B cell (primary cell): ENCODE data around the gene SRD5A1. TPM values are rescaled to one million over a fixed set of nuclear protein-coding genes. Genes with fewer than 3 reads are reported as not detected.

Experiments used
- ATAC-seq: fragments of 200-7000 bp; cut with Tn5 transposase; one replicate; pipeline ENCODE4 v1.10.0; 2021; ENCODE audit warnings: low read depth, mild to moderate bottlenecking, moderate number of reproducible peaks, moderate library complexity
- CTCF ChIA-PET: fragments of 350-600 bp; sonication (Branson Sonifier 250); formaldehyde crosslinking; loops from one replicate; lab custom pipeline; 2021; ENCODE audit warnings: antibody characterized with exemption, inconsistent platforms; lab: Charles Lee
- POLR2A ChIA-PET: fragments of 350-600 bp; sonication (Branson Sonifier 250); formaldehyde crosslinking; loops from one replicate; lab custom pipeline; 2021; ENCODE audit warnings: antibody characterized with exemption; lab: Charles Lee
- DNase-seq: peaks from one replicate; pipeline ENCODE4 v3.0.0; 2013
- H2AFZ ChIP-seq: 2 replicates; pipeline ENCODE4 v1.6.1; 2012; ENCODE audit warnings: mild to moderate bottlenecking, low read depth, low read length; ENCODE audit not compliant: insufficient read depth, poor library complexity, severe bottlenecking
- H3K27ac ChIP-seq, 2 donors: 1 replicate in 1 of 2; 2 replicates in 1 of 2; pipeline ENCODE4 v1.5.1; 2012 to 2013; ENCODE audit warnings: low read length in 2 of 2, mild to moderate bottlenecking in 2 of 2, moderate library complexity in 1 of 2
- H3K27me3 ChIP-seq, 4 experiments: fragments of 200-600 bp in 1 of 4; sonication (generic) in 1 of 4; replicated peaks in 1 of 4; 1 replicate in 2 of 4; 2 replicates in 2 of 4; pipeline versions ENCODE4 v1.6.1 to v1.7.0; 2013 to 2016; ENCODE audit warnings: low read length in 3 of 4, mild to moderate bottlenecking in 2 of 4, mixed read lengths in 1 of 4, moderate library complexity in 1 of 4; ENCODE audit not compliant: insufficient read depth in 4 of 4, control insufficient read depth in 3 of 4; ENCODE audit errors: control extremely low read depth in 1 of 4
- H3K36me3 ChIP-seq, 2 experiments: replicated peaks in 1 of 2; 1 replicate in 1 of 2; 2 replicates in 1 of 2; pipeline versions ENCODE4 v1.6.1 to v1.7.1; 2013; ENCODE audit warnings: low read length in 1 of 2; ENCODE audit not compliant: insufficient read depth in 2 of 2, control insufficient read depth in 1 of 2; ENCODE audit errors: control extremely low read depth in 1 of 2, extremely low read depth in 1 of 2
- H3K4me1 ChIP-seq, 2 donors: fragments of 200-600 bp in 1 of 2; sonication (generic) in 1 of 2; 1 replicate in 1 of 2; 2 replicates in 1 of 2; pipeline versions ENCODE4 v1.5.1 to v1.6.1; 2013 to 2017; ENCODE audit warnings: low read length in 2 of 2; ENCODE audit not compliant: control insufficient read depth in 2 of 2, insufficient read depth in 2 of 2
- H3K4me2 ChIP-seq: replicated peaks from 2 replicates; pipeline ENCODE3; 2012; ENCODE audit warnings: mild to moderate bottlenecking, low read depth, low read length; ENCODE audit not compliant: poor library complexity, severe bottlenecking
- H3K4me3 ChIP-seq, 5 experiments: fragments of 200-600 bp in 1 of 5; sonication (generic) in 1 of 5; 1 replicate in 3 of 5; 2 replicates in 2 of 5; pipeline versions ENCODE4 v1.5.1 to v1.7.0; 2011 to 2016; ENCODE audit warnings: low read length in 4 of 5, mild to moderate bottlenecking in 4 of 5, low read depth in 2 of 5, control low read depth in 1 of 5, moderate library complexity in 1 of 5; ENCODE audit not compliant: insufficient read depth in 1 of 5; ENCODE audit errors: control extremely low read depth in 1 of 5, extremely low read depth in 1 of 5
- H3K79me2 ChIP-seq: fragments of 200-600 bp; sonication (generic); one replicate; pipeline ENCODE4 v1.6.0; 2016; ENCODE audit warnings: low read length; ENCODE audit not compliant: control insufficient read depth, insufficient read depth
- H3K9ac ChIP-seq: fragments of 200-600 bp; sonication (generic); 2 replicates; pipeline ENCODE4 v1.6.1; 2017; ENCODE audit warnings: mild to moderate bottlenecking, low read length, moderate library complexity
- H3K9me3 ChIP-seq, 3 donors: one replicate each; pipeline versions ENCODE4 v1.6.1 to v1.7.1; 2013; ENCODE audit warnings: low read length in 2 of 3; ENCODE audit not compliant: control insufficient read depth in 2 of 3, insufficient read depth in 1 of 3; ENCODE audit errors: control extremely low read depth in 1 of 3
- H4K20me1 ChIP-seq: 2 replicates; pipeline ENCODE4 v1.6.0; 2012; ENCODE audit warnings: mild to moderate bottlenecking, low read length; ENCODE audit not compliant: insufficient read depth, control insufficient read depth, poor library complexity, severe bottlenecking
- H3K27ac Mint-ChIP-seq: one replicate; pipeline ENCODE4 v1.8.0; 2021; ENCODE audit warnings: mixed read lengths
- H3K27me3 Mint-ChIP-seq: one replicate; pipeline ENCODE4 v1.8.0; 2021; ENCODE audit warnings: mixed read lengths
- H3K4me1 Mint-ChIP-seq: one replicate; pipeline ENCODE4 v1.8.0; 2021; ENCODE audit warnings: mixed read lengths
- H3K4me3 Mint-ChIP-seq: one replicate; pipeline ENCODE4 v1.8.0; 2021; ENCODE audit warnings: mixed read lengths
- H3K9me3 Mint-ChIP-seq: one replicate; pipeline ENCODE4 v1.8.0; 2022; ENCODE audit warnings: mixed read lengths; ENCODE audit not compliant: insufficient read depth
- EZH2 ChIP-seq: IDR thresholded peaks from 2 replicates; pipeline ENCODE4 v1.6.1; 2012; ENCODE audit warnings: borderline replicate concordance, low read depth, mild to moderate bottlenecking, moderate library complexity, low read length; ENCODE audit not compliant: insufficient read depth, poor library complexity, severe bottlenecking
- WGBS: methylation state at CpG from one replicate; pipeline ENCODE4 v1.1.5; 2013; ENCODE audit warnings: missing lambda C conversion rate; ENCODE audit not compliant: insufficient coverage; 5-methylcytosine and 5-hydroxymethylcytosine counted together
- intact Hi-C: fragments of 100-400 bp; cut with micrococcal nuclease; formaldehyde crosslinking; loops from one replicate; pipeline ENCODE4 v1.10.0; 2022
- polyA plus RNA-seq: library from polyadenylated mRNA; depleted of rRNA; stranded (reverse); fragments of >200 nt; gene quantifications from 2 replicates; pipeline ENCODE4 v1.2.3, GENCODE V29; 2012
- total RNA-seq, 2 donors: library from RNA; stranded (reverse); fragments of 120-200 nt in 1 of 2; gene quantifications; 1 replicate in 1 of 2; 2 replicates in 1 of 2; pipeline versions ENCODE4 v1.2.3 to v1.2.4, GENCODE V29; 2013 to 2022
- TF ChIP-seq, protein P1 (sequence below): fragments of 200-600 bp; IDR thresholded peaks from one replicate; pipeline ENCODE4 v1.8.0; 2022; ENCODE audit warnings: antibody characterized with exemption, mild to moderate bottlenecking

SRD5A1 gene
- total and polyA plus RNA-seq, 2 donors (not counting 1 experiment from before 2014, with no cell fraction given) = 17.2 to 29.2 TPM

DNA sequence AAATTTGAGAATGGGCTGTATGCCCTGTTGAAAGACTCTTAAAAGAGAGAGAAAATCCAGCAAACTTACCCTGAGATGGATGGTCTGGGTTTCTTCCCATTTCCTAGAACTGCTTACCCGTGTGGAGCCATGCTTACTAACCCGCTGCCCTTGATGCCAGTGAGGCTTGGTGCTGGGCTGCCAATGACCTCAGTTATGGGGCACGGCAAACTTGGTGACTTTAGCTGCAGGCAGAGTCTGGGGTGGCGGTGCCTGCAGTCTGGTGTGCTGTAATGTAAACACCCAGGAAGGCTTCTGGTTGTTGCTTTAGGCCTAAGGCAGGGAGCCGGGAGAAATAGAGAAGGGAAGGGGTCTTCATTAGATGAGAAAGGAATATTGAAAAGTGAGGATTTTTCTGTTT is 72.7 kb downstream of the SRD5A1 start:
- no peak for TF ChIP-seq EZH2
- TF ChIP-seq, protein P1, sequence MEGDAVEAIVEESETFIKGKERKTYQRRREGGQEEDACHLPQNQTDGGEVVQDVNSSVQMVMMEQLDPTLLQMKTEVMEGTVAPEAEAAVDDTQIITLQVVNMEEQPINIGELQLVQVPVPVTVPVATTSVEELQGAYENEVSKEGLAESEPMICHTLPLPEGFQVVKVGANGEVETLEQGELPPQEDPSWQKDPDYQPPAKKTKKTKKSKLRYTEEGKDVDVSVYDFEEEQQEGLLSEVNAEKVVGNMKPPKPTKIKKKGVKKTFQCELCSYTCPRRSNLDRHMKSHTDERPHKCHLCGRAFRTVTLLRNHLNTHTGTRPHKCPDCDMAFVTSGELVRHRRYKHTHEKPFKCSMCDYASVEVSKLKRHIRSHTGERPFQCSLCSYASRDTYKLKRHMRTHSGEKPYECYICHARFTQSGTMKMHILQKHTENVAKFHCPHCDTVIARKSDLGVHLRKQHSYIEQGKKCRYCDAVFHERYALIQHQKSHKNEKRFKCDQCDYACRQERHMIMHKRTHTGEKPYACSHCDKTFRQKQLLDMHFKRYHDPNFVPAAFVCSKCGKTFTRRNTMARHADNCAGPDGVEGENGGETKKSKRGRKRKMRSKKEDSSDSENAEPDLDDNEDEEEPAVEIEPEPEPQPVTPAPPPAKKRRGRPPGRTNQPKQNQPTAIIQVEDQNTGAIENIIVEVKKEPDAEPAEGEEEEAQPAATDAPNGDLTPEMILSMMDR = no peak
- WGBS = 92% methylated on average over 4 of the region's 5 CpGs
- POLR2A ChIA-PET = no interaction called here

GRCh38 chr5:6707852-6708251 is 74.6 kb downstream of the SRD5A1 start:
- H3K4me1 Mint-ChIP-seq = peaks cover 14% of the 10 kb centered on the region
- no peaks in the 10 kb centered on the region for H3K27me3 Mint-ChIP-seq
- Histone ChIP-seq H3K4me3 (no peak overlapping the region), H4K20me1 (no peaks in the 10 kb centered on the region), H3K4me2 (no peak overlapping the region), H3K79me2 (no peaks in the 10 kb centered on the region), H2AFZ (no peak overlapping the region), H3K4me1 (peaks cover 6 to 9% of the 10 kb centered on the region in 2 donors), H3K9me3 (no peaks in the 10 kb centered on the region), H3K27ac (no peak overlapping the region), H3K36me3 (no peaks in the 10 kb centered on the region), H3K9ac (no peak overlapping the region), H3K27me3 (no peaks in the 10 kb centered on the region)
- H3K4me3 Mint-ChIP-seq = no peak overlapping the region
- CTCF ChIA-PET = interaction anchor here (0.7 kb wide), 1 partner anchor 75 kb away, joined by 3 read pairs; the partner anchor contains the start of gene NSUN2
- POLR2A ChIA-PET = no interaction called here
- H3K27ac Mint-ChIP-seq = no peak overlapping the region
- DNase-seq (no peak), ATAC-seq (no peak)
- no peaks in the 10 kb centered on the region for H3K9me3 Mint-ChIP-seq
- intact Hi-C loops = no loop called here
- TF ChIP-seq, protein P1 = no peak
- no peak for TF ChIP-seq EZH2
- 78% methylated on average over 4 of the region's 6 CpGs for WGBS

More for the DNA sequence above, 72.7 kb downstream of the SRD5A1 start:
- DNase-seq (no peak), ATAC-seq (no peak)
- H3K27ac Mint-ChIP-seq = no peak overlapping the region
- H4K20me1 ChIP-seq = no peaks in the 10 kb centered on the region
- H3K4me2 ChIP-seq = no peak overlapping the region
- no peaks in the 10 kb centered on the region for H3K36me3 ChIP-seq
- H3K9me3 Mint-ChIP-seq = no peaks in the 10 kb centered on the region
- H3K9me3 ChIP-seq = no peaks in the 10 kb centered on the region
- H3K9ac ChIP-seq = no peak overlapping the region
- peaks cover 0 to 6% (median 2%) of the 10 kb centered on the region in 4 experiments for H3K27me3 ChIP-seq
- H3K27me3 Mint-ChIP-seq = peaks cover 1% of the 10 kb centered on the region
- H3K27ac ChIP-seq = no peak overlapping the region
- peaks cover 6% of the 10 kb centered on the region for H3K4me1 Mint-ChIP-seq
- H3K79me2 ChIP-seq = no peaks in the 10 kb centered on the region
- intact Hi-C loops = no loop called here
- no peak overlapping the region for H3K4me3 ChIP-seq
- H2AFZ ChIP-seq = no peak overlapping the region
- no peak overlapping the region for H3K4me3 Mint-ChIP-seq
- CTCF ChIA-PET = no interaction called here
- no peaks in the 10 kb centered on the region for H3K4me1 ChIP-seq
